ENCODE data around the gene TCF7L2. TPM values are rescaled to one million over a fixed set of nuclear protein-coding genes. Genes with fewer than 3 reads are reported as not detected.
"Not testable (repeated sequence)": the region's sequence is repeated elsewhere in the genome, so short reads cannot be mapped to it uniquely, and the experiment has no call there.

Gene TCF7L2
- polyA plus RNA-seq, 1 donor = 50.4 TPM

GRCh38 chr10:113047151-113047550, 97.1 kb downstream of the TCF7L2 start:
- no peak for DNase-seq

DNA sequence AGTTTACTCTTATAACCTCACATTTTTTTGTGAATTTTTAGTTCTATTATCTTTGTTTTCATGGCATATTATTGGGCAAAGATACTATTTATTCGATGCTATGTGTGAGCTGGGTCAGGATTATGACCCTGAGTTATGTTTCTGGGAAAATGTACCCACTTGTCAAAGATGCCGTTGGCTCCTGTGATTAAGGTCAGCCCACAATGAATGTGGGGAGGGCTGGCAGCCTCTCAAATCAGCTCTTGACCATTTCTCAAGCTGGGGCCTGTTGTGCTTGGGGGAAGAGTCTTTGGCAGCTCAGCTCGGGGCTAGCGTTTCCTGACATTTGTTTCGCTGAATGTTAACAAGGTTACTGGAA, 97.5 kb downstream of the TCF7L2 start:
- DNase-seq = no peak

- DNase-seq = peak; percentile 63
Measured at GRCh38 chr10:113047963-113048781, 98.1 kb downstream of the TCF7L2 start.

- no peak for DNase-seq
Measured at GRCh38 chr10:113049881-113050280, 99.8 kb downstream of the TCF7L2 start.

- DNase-seq = no peak
Measured at GRCh38 chr10:113052076-113052830, 102.2 kb downstream of the TCF7L2 start.

- no peak for DNase-seq
Measured at GRCh38 chr10:113053091-113053490, 103.0 kb downstream of the TCF7L2 start.

DNA sequence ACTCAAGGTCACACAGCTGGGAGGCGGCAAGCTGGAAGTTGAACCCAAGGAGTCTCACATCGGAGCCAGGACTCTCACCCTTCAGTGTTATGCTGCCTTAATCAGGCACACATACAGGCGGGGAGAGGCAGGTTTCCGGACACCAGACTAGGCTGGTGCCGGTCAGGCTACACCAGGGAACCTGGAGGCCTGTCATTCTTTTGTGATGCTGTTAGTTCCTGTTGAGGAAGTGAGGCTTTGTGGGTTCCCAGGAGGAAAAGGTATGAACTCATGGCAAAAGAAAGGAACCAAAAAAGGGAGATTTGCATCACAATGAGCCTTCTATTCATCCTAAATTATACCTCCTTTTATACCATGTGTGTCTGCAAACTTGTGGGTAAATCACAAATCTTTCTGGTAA, 103.8 kb downstream of the TCF7L2 start:
- no peak for DNase-seq

GRCh38 chr10:113055458-113055857, 105.4 kb downstream of the TCF7L2 start:
- no peak for DNase-seq

DNA sequence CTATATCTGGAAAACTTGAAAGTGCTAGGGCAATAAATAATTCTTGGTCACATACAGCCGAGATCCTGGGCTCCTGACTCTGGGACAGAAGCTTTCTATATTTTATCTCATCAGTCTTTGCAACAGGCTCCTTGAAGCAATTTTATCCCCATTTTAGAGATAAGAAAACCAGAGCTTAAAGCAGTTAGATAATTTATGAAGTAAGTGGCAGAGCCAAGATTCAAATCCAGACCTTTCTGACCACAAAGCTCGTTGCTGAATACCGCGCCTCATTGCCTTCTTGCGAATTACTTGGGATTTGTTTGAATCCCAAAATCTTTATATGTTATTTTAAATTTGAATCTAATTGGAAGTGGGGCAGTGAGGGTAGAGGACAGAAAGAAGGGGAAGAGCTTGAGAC, 106.0 kb downstream of the TCF7L2 start:
- DNase-seq = no peak

DNA sequence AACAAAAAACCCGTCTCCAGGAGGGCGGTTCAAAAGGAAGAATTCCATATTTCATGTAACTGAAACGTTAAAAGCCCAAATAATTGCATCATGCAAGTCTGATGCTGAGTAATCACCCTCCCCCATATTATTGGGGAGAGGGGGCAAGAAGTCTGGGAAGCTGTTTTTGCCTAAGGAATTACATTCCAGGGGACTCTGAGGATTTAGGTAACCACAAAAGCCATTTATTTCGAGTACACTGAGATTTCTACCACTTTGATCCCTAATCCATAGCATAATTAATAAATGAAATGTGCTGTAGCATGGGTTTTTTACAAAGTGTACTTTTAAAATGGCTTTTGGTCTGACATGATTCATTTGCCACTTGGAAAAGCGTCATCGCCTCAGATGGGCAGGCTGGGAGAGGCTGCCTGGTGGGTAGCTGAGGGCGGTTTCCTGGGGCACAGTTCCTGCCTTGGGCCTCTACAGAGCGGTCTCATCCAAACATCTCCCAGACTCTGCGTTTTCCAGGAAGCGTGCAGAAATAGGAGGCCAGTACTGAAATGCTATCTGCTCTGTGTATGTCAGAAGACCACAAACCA, 106.5 kb downstream of the TCF7L2 start:
- no peak for DNase-seq

DNA sequence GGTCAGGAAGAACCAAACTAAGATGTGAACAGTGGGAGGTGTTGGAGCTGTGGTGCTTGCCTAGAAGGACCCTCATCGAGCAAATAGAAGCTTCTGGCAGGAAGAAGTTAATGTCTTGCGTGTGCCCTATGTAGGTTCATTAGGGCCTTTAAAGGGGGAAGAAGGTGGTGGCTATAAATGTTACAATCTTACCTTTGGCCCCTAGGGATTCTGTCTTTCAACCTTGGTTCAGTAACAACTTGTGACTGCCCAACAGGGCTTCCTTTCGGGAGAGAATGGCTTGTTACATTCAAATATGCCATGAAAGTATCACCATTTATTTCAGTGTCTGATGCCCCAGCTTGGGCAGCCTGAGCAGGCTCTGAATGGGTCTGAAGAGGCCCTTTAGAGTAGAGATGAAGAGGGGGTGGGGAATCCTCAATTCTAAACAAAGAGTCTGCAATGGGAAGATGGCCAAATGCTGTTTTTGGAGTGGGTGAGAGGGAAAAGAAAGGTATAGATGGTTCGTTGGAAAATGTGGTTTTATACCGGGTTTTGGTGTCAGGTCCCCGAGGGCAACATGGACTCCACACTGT, 108.0 kb downstream of the TCF7L2 start:
- DNase-seq = no peak

GRCh38 chr10:113058523-113059370, 108.7 kb downstream of the TCF7L2 start:
- no peak for DNase-seq

DNA sequence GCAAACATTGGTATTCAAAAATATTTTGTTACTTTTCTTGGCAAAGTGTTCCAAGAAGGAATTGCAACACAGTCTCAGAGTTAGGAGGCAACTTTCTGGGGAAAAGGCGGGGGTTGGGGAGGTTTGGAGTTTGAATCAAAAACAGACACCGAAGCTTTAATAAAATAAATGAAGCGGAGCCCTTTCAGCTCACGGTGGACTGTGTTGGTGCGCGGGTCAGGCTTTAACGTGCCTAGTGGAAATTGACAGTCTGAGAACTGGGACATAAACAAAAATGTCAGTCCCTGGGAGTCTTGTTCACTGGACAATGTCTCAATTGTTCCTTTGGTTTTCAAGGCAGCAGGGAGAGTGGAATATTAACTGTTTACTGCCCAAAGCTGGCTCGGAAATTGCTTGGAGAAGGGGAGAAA, 109.3 kb downstream of the TCF7L2 start:
- DNase-seq = peak; percentile 59

DNA sequence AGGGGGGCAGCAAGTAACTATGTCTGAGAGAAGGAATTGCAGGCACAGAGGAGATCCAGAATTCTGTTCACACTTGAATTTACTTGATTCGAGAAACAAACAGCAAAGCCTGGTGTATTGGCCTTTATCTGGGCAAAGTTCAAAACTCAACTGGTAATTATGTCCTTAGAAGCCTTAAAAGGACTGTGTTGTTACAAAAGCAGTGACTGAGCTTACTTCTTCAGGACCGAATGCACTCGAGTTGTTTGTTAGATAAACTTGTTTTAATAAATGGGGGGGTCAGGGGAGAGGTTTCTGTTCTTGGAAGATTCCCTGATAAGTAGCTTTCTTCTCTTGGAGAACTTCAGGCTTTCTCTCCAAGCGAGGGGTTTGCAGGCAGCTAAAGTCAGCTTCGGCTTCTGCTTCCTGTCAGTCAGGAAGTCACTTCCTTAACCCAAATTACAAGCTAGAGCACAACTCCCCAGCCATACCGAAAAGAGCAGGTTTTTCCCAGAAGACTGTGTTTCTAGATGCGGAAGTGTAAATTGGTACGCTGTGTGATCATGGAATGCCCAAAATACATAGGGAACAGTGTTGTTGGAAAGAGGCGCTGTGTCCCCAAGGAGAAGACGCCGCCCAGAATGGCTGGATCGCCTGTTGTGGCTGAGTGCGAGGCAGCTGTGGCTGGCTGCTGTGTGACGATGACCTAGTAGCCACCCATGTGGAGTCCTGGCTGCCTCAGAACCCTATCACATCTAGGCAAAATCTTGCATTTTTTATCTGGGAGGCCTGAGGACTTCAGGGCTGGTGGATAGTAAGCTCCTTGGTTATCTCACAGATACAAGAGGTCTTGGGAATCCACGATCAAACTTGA, 110.4 kb downstream of the TCF7L2 start:
- no peak for DNase-seq

- no peak for DNase-seq
Measured at GRCh38 chr10:113061054-113061430, 111.0 kb downstream of the TCF7L2 start.

DNA sequence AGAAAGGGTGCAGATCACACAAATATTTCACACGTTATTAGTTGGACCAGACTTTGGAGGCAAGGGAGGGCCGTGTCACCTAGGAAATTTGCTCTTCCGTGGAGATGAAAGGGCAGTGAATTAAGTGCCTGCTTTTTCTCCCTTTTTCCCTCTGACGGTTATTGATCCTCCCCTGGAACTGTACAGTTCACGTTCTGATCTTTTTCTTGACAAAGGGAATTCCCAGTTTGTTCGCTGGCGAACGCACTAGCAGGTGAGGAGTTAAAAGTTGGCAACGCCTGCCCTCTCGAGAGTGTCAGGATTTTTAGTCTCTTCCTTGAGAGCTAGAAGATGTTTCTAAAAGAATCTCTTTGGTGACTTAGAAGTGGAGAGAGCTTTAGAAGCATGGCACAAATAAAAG, 111.5 kb downstream of the TCF7L2 start:
- DNase-seq = no peak

DNA sequence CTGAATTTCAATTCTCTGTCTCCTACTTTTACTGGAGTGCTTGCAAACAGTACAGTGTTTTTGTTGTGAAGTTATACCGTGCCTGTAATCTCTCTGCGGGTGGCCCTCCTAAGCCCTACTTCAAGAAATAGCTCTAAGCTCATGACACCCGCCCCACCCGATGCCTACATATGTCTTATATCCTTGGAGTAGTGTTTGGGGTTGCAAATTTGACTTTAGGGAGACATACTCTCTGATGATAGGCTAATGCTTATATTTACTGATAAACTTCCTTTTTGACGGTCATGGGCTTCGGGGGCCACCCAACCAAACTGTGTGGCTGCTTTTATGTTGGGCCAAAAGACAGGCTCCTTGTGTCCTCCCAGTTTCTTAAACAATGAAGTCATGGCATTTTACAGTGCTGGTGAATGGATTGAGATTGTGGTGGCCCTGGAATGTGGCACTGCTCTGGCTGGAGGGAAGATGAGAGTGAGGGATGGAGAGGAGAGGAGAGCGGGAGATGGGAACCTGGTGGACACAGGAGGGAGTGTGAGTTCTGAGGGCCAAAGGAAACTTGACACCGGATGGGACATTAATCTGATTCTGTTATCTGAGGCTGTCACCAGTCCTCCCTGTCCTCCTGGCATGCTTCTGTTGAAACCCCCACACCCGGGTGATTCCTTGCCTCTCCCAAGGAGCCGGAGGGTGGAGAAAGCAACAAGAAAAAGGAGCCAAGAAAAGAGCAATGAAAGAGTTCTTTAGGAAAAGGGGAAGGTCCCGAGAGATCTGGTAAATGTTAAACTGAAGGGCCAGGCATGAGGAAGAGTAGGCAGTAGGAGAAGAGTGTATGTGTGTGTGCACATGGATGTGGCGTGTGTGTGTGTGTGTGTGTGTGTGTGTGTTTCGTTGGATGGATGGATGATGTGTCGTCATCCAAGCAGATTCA, 113.3 kb downstream of the TCF7L2 start:
- peak; percentile 64 for DNase-seq

- no peak for DNase-seq
Measured at GRCh38 chr10:113064039-113064438, 114.0 kb downstream of the TCF7L2 start.

DNA sequence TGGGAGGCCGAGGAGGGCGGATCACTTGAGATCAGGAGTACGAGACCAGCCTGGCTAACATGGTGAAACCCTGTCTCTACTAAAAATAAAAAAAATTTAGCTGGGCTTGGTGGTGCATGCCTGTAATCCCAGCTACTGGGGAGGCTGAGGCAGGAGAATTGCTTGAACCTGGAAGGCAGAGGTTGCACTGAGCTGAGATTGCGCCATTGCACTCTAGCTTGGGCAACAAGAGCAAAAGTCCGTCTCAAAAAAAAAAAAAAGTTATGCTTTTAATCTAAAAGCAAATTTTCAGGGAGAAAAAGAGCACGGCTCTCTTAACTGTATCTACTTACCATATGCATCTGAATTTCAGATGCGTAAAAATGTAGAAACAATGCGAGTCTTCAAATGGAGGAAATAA, 116.1 kb downstream of the TCF7L2 start:
- DNase-seq = not testable (repeated sequence)
